ENCODE measurements around the gene ADAMTS17.

DNA sequence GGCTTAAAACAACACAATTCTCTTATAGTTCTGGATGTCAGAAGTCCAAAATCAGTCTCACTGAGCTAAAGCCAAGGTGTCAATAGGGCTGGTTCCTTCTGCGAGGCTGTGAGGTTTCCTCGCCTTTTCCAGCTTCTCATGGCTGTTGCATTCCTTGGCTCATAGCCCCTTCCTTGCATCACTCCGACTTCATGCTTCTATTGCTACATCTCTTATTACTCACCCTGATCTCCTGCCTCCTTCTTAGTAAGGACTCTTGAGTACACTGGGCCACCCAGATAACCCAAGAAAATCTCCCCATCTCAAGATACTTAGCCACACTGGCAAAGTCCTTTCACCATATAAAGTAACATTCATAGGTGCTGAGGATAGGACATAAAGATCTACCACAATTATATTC, 193.9 kb downstream of the ADAMTS17 start:
- TF ChIP-seq, protein P1, sequence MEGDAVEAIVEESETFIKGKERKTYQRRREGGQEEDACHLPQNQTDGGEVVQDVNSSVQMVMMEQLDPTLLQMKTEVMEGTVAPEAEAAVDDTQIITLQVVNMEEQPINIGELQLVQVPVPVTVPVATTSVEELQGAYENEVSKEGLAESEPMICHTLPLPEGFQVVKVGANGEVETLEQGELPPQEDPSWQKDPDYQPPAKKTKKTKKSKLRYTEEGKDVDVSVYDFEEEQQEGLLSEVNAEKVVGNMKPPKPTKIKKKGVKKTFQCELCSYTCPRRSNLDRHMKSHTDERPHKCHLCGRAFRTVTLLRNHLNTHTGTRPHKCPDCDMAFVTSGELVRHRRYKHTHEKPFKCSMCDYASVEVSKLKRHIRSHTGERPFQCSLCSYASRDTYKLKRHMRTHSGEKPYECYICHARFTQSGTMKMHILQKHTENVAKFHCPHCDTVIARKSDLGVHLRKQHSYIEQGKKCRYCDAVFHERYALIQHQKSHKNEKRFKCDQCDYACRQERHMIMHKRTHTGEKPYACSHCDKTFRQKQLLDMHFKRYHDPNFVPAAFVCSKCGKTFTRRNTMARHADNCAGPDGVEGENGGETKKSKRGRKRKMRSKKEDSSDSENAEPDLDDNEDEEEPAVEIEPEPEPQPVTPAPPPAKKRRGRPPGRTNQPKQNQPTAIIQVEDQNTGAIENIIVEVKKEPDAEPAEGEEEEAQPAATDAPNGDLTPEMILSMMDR (conservative IDR thresholded peaks at IDR 0.05) = no peak
- TF ChIP-seq ZFX (IDR thresholded peaks at IDR 0.05) = no peak
